B cell (primary cell): ENCODE results near the gene PALD1. TPM values are rescaled to one million over a fixed set of nuclear protein-coding genes. Genes with fewer than 3 reads are reported as not detected.

Experiments used
- ATAC-seq: fragments of 200-7000 bp; cut with Tn5 transposase; one replicate; pipeline ENCODE4 v1.10.0; 2021; ENCODE audit warnings: low read depth, mild to moderate bottlenecking, moderate number of reproducible peaks, moderate library complexity
- CTCF ChIA-PET: fragments of 350-600 bp; sonication (Branson Sonifier 250); formaldehyde crosslinking; loops from one replicate; lab custom pipeline; 2021; ENCODE audit warnings: antibody characterized with exemption, inconsistent platforms; lab: Charles Lee
- POLR2A ChIA-PET: fragments of 350-600 bp; sonication (Branson Sonifier 250); formaldehyde crosslinking; loops from one replicate; lab custom pipeline; 2021; ENCODE audit warnings: antibody characterized with exemption; lab: Charles Lee
- DNase-seq: peaks from one replicate; pipeline ENCODE4 v3.0.0; 2013
- H2AFZ ChIP-seq: 2 replicates; pipeline ENCODE4 v1.6.1; 2012; ENCODE audit warnings: mild to moderate bottlenecking, low read depth, low read length; ENCODE audit not compliant: insufficient read depth, poor library complexity, severe bottlenecking
- H3K27ac ChIP-seq, 2 donors: 1 replicate in 1 of 2; 2 replicates in 1 of 2; pipeline ENCODE4 v1.5.1; 2012 to 2013; ENCODE audit warnings: low read length in 2 of 2, mild to moderate bottlenecking in 2 of 2, moderate library complexity in 1 of 2
- H3K27me3 ChIP-seq, 4 experiments: fragments of 200-600 bp in 1 of 4; sonication (generic) in 1 of 4; replicated peaks in 1 of 4; 1 replicate in 2 of 4; 2 replicates in 2 of 4; pipeline versions ENCODE4 v1.6.1 to v1.7.0; 2013 to 2016; ENCODE audit warnings: low read length in 3 of 4, mild to moderate bottlenecking in 2 of 4, mixed read lengths in 1 of 4, moderate library complexity in 1 of 4; ENCODE audit not compliant: insufficient read depth in 4 of 4, control insufficient read depth in 3 of 4; ENCODE audit errors: control extremely low read depth in 1 of 4
- H3K36me3 ChIP-seq, 2 experiments: replicated peaks in 1 of 2; 1 replicate in 1 of 2; 2 replicates in 1 of 2; pipeline versions ENCODE4 v1.6.1 to v1.7.1; 2013; ENCODE audit warnings: low read length in 1 of 2; ENCODE audit not compliant: insufficient read depth in 2 of 2, control insufficient read depth in 1 of 2; ENCODE audit errors: control extremely low read depth in 1 of 2, extremely low read depth in 1 of 2
- H3K4me1 ChIP-seq, 2 donors: fragments of 200-600 bp in 1 of 2; sonication (generic) in 1 of 2; 1 replicate in 1 of 2; 2 replicates in 1 of 2; pipeline versions ENCODE4 v1.5.1 to v1.6.1; 2013 to 2017; ENCODE audit warnings: low read length in 2 of 2; ENCODE audit not compliant: control insufficient read depth in 2 of 2, insufficient read depth in 2 of 2
- H3K4me2 ChIP-seq: replicated peaks from 2 replicates; pipeline ENCODE3; 2012; ENCODE audit warnings: mild to moderate bottlenecking, low read depth, low read length; ENCODE audit not compliant: poor library complexity, severe bottlenecking
- H3K4me3 ChIP-seq, 5 experiments: fragments of 200-600 bp in 1 of 5; sonication (generic) in 1 of 5; 1 replicate in 3 of 5; 2 replicates in 2 of 5; pipeline versions ENCODE4 v1.5.1 to v1.7.0; 2011 to 2016; ENCODE audit warnings: low read length in 4 of 5, mild to moderate bottlenecking in 4 of 5, low read depth in 2 of 5, control low read depth in 1 of 5, moderate library complexity in 1 of 5; ENCODE audit not compliant: insufficient read depth in 1 of 5; ENCODE audit errors: control extremely low read depth in 1 of 5, extremely low read depth in 1 of 5
- H3K79me2 ChIP-seq: fragments of 200-600 bp; sonication (generic); one replicate; pipeline ENCODE4 v1.6.0; 2016; ENCODE audit warnings: low read length; ENCODE audit not compliant: control insufficient read depth, insufficient read depth
- H3K9ac ChIP-seq: fragments of 200-600 bp; sonication (generic); 2 replicates; pipeline ENCODE4 v1.6.1; 2017; ENCODE audit warnings: mild to moderate bottlenecking, low read length, moderate library complexity
- H3K9me3 ChIP-seq, 3 donors: one replicate each; pipeline versions ENCODE4 v1.6.1 to v1.7.1; 2013; ENCODE audit warnings: low read length in 2 of 3; ENCODE audit not compliant: control insufficient read depth in 2 of 3, insufficient read depth in 1 of 3; ENCODE audit errors: control extremely low read depth in 1 of 3
- H4K20me1 ChIP-seq: 2 replicates; pipeline ENCODE4 v1.6.0; 2012; ENCODE audit warnings: mild to moderate bottlenecking, low read length; ENCODE audit not compliant: insufficient read depth, control insufficient read depth, poor library complexity, severe bottlenecking
- H3K27ac Mint-ChIP-seq: one replicate; pipeline ENCODE4 v1.8.0; 2021; ENCODE audit warnings: mixed read lengths
- H3K27me3 Mint-ChIP-seq: one replicate; pipeline ENCODE4 v1.8.0; 2021; ENCODE audit warnings: mixed read lengths
- H3K4me1 Mint-ChIP-seq: one replicate; pipeline ENCODE4 v1.8.0; 2021; ENCODE audit warnings: mixed read lengths
- H3K4me3 Mint-ChIP-seq: one replicate; pipeline ENCODE4 v1.8.0; 2021; ENCODE audit warnings: mixed read lengths
- H3K9me3 Mint-ChIP-seq: one replicate; pipeline ENCODE4 v1.8.0; 2022; ENCODE audit warnings: mixed read lengths; ENCODE audit not compliant: insufficient read depth
- CTCF ChIP-seq: fragments of 200-600 bp; IDR thresholded peaks from one replicate; pipeline ENCODE4 v1.8.0; 2022; ENCODE audit warnings: antibody characterized with exemption, mild to moderate bottlenecking
- EZH2 ChIP-seq: IDR thresholded peaks from 2 replicates; pipeline ENCODE4 v1.6.1; 2012; ENCODE audit warnings: borderline replicate concordance, low read depth, mild to moderate bottlenecking, moderate library complexity, low read length; ENCODE audit not compliant: insufficient read depth, poor library complexity, severe bottlenecking
- WGBS: methylation state at CpG from one replicate; pipeline ENCODE4 v1.1.5; 2013; ENCODE audit warnings: missing lambda C conversion rate; ENCODE audit not compliant: insufficient coverage; 5-methylcytosine and 5-hydroxymethylcytosine counted together
- intact Hi-C: fragments of 100-400 bp; cut with micrococcal nuclease; formaldehyde crosslinking; loops from one replicate; pipeline ENCODE4 v1.10.0; 2022
- polyA plus RNA-seq: library from polyadenylated mRNA; depleted of rRNA; stranded (reverse); fragments of >200 nt; gene quantifications from 2 replicates; pipeline ENCODE4 v1.2.3, GENCODE V29; 2012
- total RNA-seq, 2 donors: library from RNA; stranded (reverse); fragments of 120-200 nt in 1 of 2; gene quantifications; 1 replicate in 1 of 2; 2 replicates in 1 of 2; pipeline versions ENCODE4 v1.2.3 to v1.2.4, GENCODE V29; 2013 to 2022

The PALD1 gene
- total and polyA plus RNA-seq, 2 donors (not counting 1 experiment from before 2014, with no cell fraction given): 2.2 to 2.8 TPM

GRCh38 chr10:70540089-70540788 is 61.7 kb downstream of the PALD1 start:
- DNase-seq (peak; percentile 54), ATAC-seq (peak; percentile 47)
- H3K79me2 ChIP-seq: no peaks in the 10 kb centered on the region
- H3K27ac ChIP-seq: no peak overlapping the region
- H2AFZ ChIP-seq: no peak overlapping the region
- 83% methylated on average over 17 of the region's 17 CpGs for WGBS
- Mint-ChIP-seq H3K4me3 (no peak overlapping the region), H3K27me3 (no peaks in the 10 kb centered on the region), H3K27ac (no peak overlapping the region), H3K4me1 (no peaks in the 10 kb centered on the region), H3K9me3 (no peaks in the 10 kb centered on the region)
- no peak overlapping the region for H3K4me3 ChIP-seq
- H4K20me1 ChIP-seq: no peaks in the 10 kb centered on the region
- ChIA-PET POLR2A (no interaction called here), CTCF (interaction anchor here (0.7 to 11.7 kb wide), 4 partner anchors 40 to 81 kb away, joined by 3 to 162 read pairs (median 4); no protein-coding TSS in a partner anchor)
- H3K4me2 ChIP-seq: no peak overlapping the region
- TF ChIP-seq CTCF: peak; percentile 66
- TF ChIP-seq EZH2: no peak
- H3K36me3 ChIP-seq: no peaks in the 10 kb centered on the region
- H3K4me1 ChIP-seq: no peaks in the 10 kb centered on the region
- no peaks in the 10 kb centered on the region for H3K27me3 ChIP-seq
- no peak overlapping the region for H3K9ac ChIP-seq
- H3K9me3 ChIP-seq: no peaks in the 10 kb centered on the region
- intact Hi-C loops: loop anchor here (1.0 kb wide), 1 partner anchor 79 kb away; no protein-coding TSS in a partner anchor

- Histone ChIP-seq H2AFZ (no peak overlapping the region), H3K36me3 (no peaks in the 10 kb centered on the region), H3K27me3 (no peaks in the 10 kb centered on the region), H3K27ac (no peak overlapping the region), H3K4me1 (no peaks in the 10 kb centered on the region), H3K4me2 (no peak overlapping the region), H3K9ac (no peak overlapping the region), H3K9me3 (no peaks in the 10 kb centered on the region), H3K79me2 (no peaks in the 10 kb centered on the region), H4K20me1 (no peaks in the 10 kb centered on the region), H3K4me3 (no peak overlapping the region)
- intact Hi-C loops: loop anchor here (1.0 kb wide), 1 partner anchor 80 kb away; no protein-coding TSS in a partner anchor
- ChIA-PET POLR2A (no interaction called here), CTCF (interaction anchor here (0.7 to 11.7 kb wide), 5 partner anchors 41 to 138 kb away, joined by 3 to 162 read pairs (median 3); no protein-coding TSS in a partner anchor)
- Mint-ChIP-seq H3K4me3 (no peak overlapping the region), H3K9me3 (no peaks in the 10 kb centered on the region), H3K27me3 (no peaks in the 10 kb centered on the region), H3K27ac (no peak overlapping the region), H3K4me1 (no peaks in the 10 kb centered on the region)
- TF ChIP-seq EZH2 (no peak), CTCF (peak; percentile 7)
- 84% methylated on average over 15 of the region's 15 CpGs for WGBS
- no peak for DNase-seq
- ATAC-seq: no peak
Measured at GRCh38 chr10:70540789-70541360, 62.3 kb downstream of the PALD1 start.
